ENCODE measurements around the gene GRAMD1C.
A peak's percentile ranks its signal among the peaks of the same experiment; 100 is the strongest.

Gene GRAMD1C

GRCh38 chr3:113838631-113839209 lies at the start of gene GRAMD1C:
GRAMD1C (plus strand) TSS chr3:113838788; CDS start chr3:113838910, 122 bp downstream.
- no peaks in the 10 kb centered on the region for H3K9me2 ChIP-seq (ENCODE audit: low read depth, low read length)
- H3K27me3 ChIP-seq (ENCODE audit: insufficient read depth, low read length): no peaks in the 10 kb centered on the region
- peak within 1 kb of the TSS; percentile 80 for H3K4me3 ChIP-seq (ENCODE audit: low read depth, low read length, poor library complexity, severe bottlenecking)
- peak within 1 kb of the TSS; percentile 39 for H3K27ac ChIP-seq (ENCODE audit: low read depth, low read length, poor library complexity, severe bottlenecking)
- peak within 1 kb of the TSS; percentile 76 for H3K4me2 ChIP-seq (ENCODE audit: low read length)
- H3K4me1 ChIP-seq (ENCODE audit: insufficient read depth, low read length, severe bottlenecking): peaks cover 44% of the 10 kb centered on the region
- no peaks in the 10 kb centered on the region for H3F3A ChIP-seq (ENCODE audit: insufficient read depth, low read length)
- no peaks in the 10 kb centered on the region for H3K36me3 ChIP-seq (ENCODE audit: insufficient read depth, low read length)
- H3K9ac ChIP-seq (ENCODE audit: low read length): peak within 1 kb of the TSS; percentile 81
- no peaks in the 10 kb centered on the region for H3K9me3 ChIP-seq (ENCODE audit: low read length)
- TF ChIP-seq EZH2 (IDR thresholded peaks at IDR 0.05; ENCODE audit: borderline replicate concordance, low read length): no peak
- peak; percentile 86 for TF ChIP-seq CTCF (IDR thresholded peaks at IDR 0.05; ENCODE audit: low read length)
- H3K79me2 ChIP-seq (ENCODE audit: insufficient read depth, low read length): no peaks in the 10 kb centered on the region; the same call in 1 of the 2 replicates
- H4K20me1 ChIP-seq (ENCODE audit: insufficient read depth, low read length): no peaks in the 10 kb centered on the region
- H2AFZ ChIP-seq (ENCODE audit: low read length): peak within 1 kb of the TSS; percentile 38; the same call in 1 of the 2 replicates

- Histone ChIP-seq H3K9ac (ENCODE audit: low read length) (no peak overlapping the region), H3K36me3 (ENCODE audit: insufficient read depth, low read length) (peaks cover 52% of the 10 kb centered on the region), H3F3A (ENCODE audit: insufficient read depth, low read length) (no peaks in the 10 kb centered on the region), H3K9me3 (ENCODE audit: low read length) (no peaks in the 10 kb centered on the region), H3K27me3 (ENCODE audit: insufficient read depth, low read length) (no peaks in the 10 kb centered on the region), H2AFZ (ENCODE audit: low read length) (no peak overlapping the region), H3K4me1 (ENCODE audit: insufficient read depth, low read length, severe bottlenecking) (no peaks in the 10 kb centered on the region), H3K4me3 (ENCODE audit: low read depth, low read length, poor library complexity, severe bottlenecking) (no peak overlapping the region), H3K27ac (ENCODE audit: low read depth, low read length, poor library complexity, severe bottlenecking) (no peak overlapping the region), H3K4me2 (ENCODE audit: low read length) (no peak overlapping the region), H3K79me2 (ENCODE audit: insufficient read depth, low read length) (no peaks in the 10 kb centered on the region), H3K9me2 (ENCODE audit: low read depth, low read length) (no peaks in the 10 kb centered on the region), H4K20me1 (ENCODE audit: insufficient read depth, low read length) (no peaks in the 10 kb centered on the region)
- no peak for TF ChIP-seq CTCF (IDR thresholded peaks at IDR 0.05; ENCODE audit: low read length)
- TF ChIP-seq EZH2 (IDR thresholded peaks at IDR 0.05; ENCODE audit: borderline replicate concordance, low read length): no peak
Observed at GRCh38 chr3:113791381-113791780, 47.2 kb upstream of the GRAMD1C start.

GRCh38 chr3:113794526-113794925 lies 44.1 kb upstream of the GRAMD1C start:
- no peak overlapping the region for H3K27ac ChIP-seq (ENCODE audit: low read depth, low read length, poor library complexity, severe bottlenecking)
- H2AFZ ChIP-seq (ENCODE audit: low read length): no peak overlapping the region
- no peaks in the 10 kb centered on the region for H3K9me3 ChIP-seq (ENCODE audit: low read length)
- no peak for TF ChIP-seq EZH2 (IDR thresholded peaks at IDR 0.05; ENCODE audit: borderline replicate concordance, low read length)
- no peak for TF ChIP-seq CTCF (IDR thresholded peaks at IDR 0.05; ENCODE audit: low read length)
- no peak overlapping the region for H3K4me3 ChIP-seq (ENCODE audit: low read depth, low read length, poor library complexity, severe bottlenecking)
- no peaks in the 10 kb centered on the region for H3F3A ChIP-seq (ENCODE audit: insufficient read depth, low read length)
- H4K20me1 ChIP-seq (ENCODE audit: insufficient read depth, low read length): no peaks in the 10 kb centered on the region
- H3K4me2 ChIP-seq (ENCODE audit: low read length): no peak overlapping the region
- H3K79me2 ChIP-seq (ENCODE audit: insufficient read depth, low read length): no peaks in the 10 kb centered on the region
- H3K27me3 ChIP-seq (ENCODE audit: insufficient read depth, low read length): no peaks in the 10 kb centered on the region
- H3K4me1 ChIP-seq (ENCODE audit: insufficient read depth, low read length, severe bottlenecking): no peaks in the 10 kb centered on the region
- H3K36me3 ChIP-seq (ENCODE audit: insufficient read depth, low read length): peaks cover 54% of the 10 kb centered on the region
- no peak overlapping the region for H3K9ac ChIP-seq (ENCODE audit: low read length)
- H3K9me2 ChIP-seq (ENCODE audit: low read depth, low read length): no peaks in the 10 kb centered on the region
